GM12878 (cell line): ENCODE measurements around the gene SH3BGRL2. TPM values are rescaled to one million over a fixed set of nuclear protein-coding genes. Genes with fewer than 3 reads are reported as not detected.

Experiments
- ATAC-seq: fragments of 200-7000 bp; cut with Tn5 transposase; 3 replicates; pipeline ENCODE4 v1.9.1; 2020; ENCODE audit warnings: mild to moderate bottlenecking, moderate library complexity
- BruUV-seq: library from RNA; stranded (reverse); fragments of 400-500 nt; replicated peaks from 2 replicates; lab custom pipeline; 2021; lab: Mats Ljungman, UMichigan
- CTCF ChIA-PET: fragments of 300-600 bp; sonication (Branson Sonifier 250); formaldehyde crosslinking; extraction: SDS; loops from one replicate; lab custom pipeline; 2021; ENCODE audit warnings: inconsistent platforms; lab: Yijun Ruan, JAX
- POLR2A ChIA-PET: fragments of 350-600 bp; formaldehyde crosslinking; extraction: SDS; loops from one replicate; lab custom pipeline; 2021; ENCODE audit warnings: inconsistent platforms; lab: Charles Lee
- RAD21 ChIA-PET: fragments of 300-600 bp; sonication (Branson Sonifier 250); formaldehyde crosslinking; loops from one replicate; lab custom pipeline; 2023; ENCODE audit warnings: antibody characterized with exemption; ENCODE audit not compliant: unreplicated experiment; lab: Charles Lee
- SMC1A ChIA-PET: fragments of 300-600 bp; sonication (Branson Sonifier 250); formaldehyde crosslinking; loops from one replicate; lab custom pipeline; 2023; ENCODE audit not compliant: unreplicated experiment, uncharacterized antibody; lab: Charles Lee
- DNase-seq: peaks from one replicate; pipeline ENCODE4 v3.0.0-alpha.2; 2011; ENCODE audit warnings: low read depth, low spot score
- FAIRE-seq: peaks from 3 replicates; lab custom pipeline; 2011; peaks lifted over from hg19 to GRCh38; lab: Jason Lieb, UNC
- H2AFZ ChIP-seq: 2 replicates; pipeline ENCODE4 v1.6.0; 2011; ENCODE audit warnings: low read depth, low read length, control low read depth; ENCODE audit not compliant: control insufficient read depth
- H3K27ac ChIP-seq: 2 replicates; pipeline ENCODE4 v1.5.1; 2011; ENCODE audit warnings: control low read depth; ENCODE audit not compliant: control insufficient read depth, insufficient read depth
- H3K27me3 ChIP-seq, 2 experiments: replicated peaks in 1 of 2; 2 replicates each; pipeline versions ENCODE4 v1.6.0 to v1.6.1; 2011; ENCODE audit warnings: low read length in 1 of 2; ENCODE audit not compliant: control insufficient read depth in 2 of 2, insufficient read depth in 2 of 2
- H3K36me3 ChIP-seq, 2 experiments: 2 replicates each; pipeline ENCODE4 v1.5.1; 2011; ENCODE audit warnings: low read length in 1 of 2; ENCODE audit not compliant: control insufficient read depth in 2 of 2, insufficient read depth in 2 of 2
- H3K4me1 ChIP-seq: 2 replicates; pipeline ENCODE4 v1.6.1; 2011; ENCODE audit warnings: mild to moderate bottlenecking, low read length, moderate library complexity, mixed read lengths; ENCODE audit not compliant: control insufficient read depth, insufficient read depth
- H3K4me2 ChIP-seq: 2 replicates; pipeline ENCODE4 v1.6.0; 2011; ENCODE audit warnings: control low read depth; ENCODE audit not compliant: control insufficient read depth, insufficient read depth
- H3K4me3 ChIP-seq: fragments of 200-600 bp; sonication (generic); 2 replicates; pipeline ENCODE4 v1.5.1; 2016
- H3K79me2 ChIP-seq: 2 replicates; pipeline ENCODE4 v1.6.0; 2011; ENCODE audit warnings: low read length; ENCODE audit not compliant: control insufficient read depth, insufficient read depth
- H3K9ac ChIP-seq: 2 replicates; pipeline ENCODE4 v1.8.0; 2011; ENCODE audit warnings: low read length, control low read depth, mixed read lengths; ENCODE audit not compliant: control insufficient read depth, insufficient read depth
- H3K9me3 ChIP-seq: replicated peaks from 3 replicates; pipeline ENCODE4 v1.5.1; 2011; ENCODE audit warnings: mild to moderate bottlenecking, low read length; ENCODE audit not compliant: control insufficient read depth, insufficient read depth
- H4K20me1 ChIP-seq: 2 replicates; pipeline ENCODE4 v1.6.0; 2011; ENCODE audit not compliant: control insufficient read depth, insufficient read depth
- ASH2L ChIP-seq: fragments of 300-600, 200-600 bp; sonication (generic); IDR thresholded peaks from 2 replicates; pipeline ENCODE4 v1.6.1; 2017; ENCODE audit warnings: low read depth, mild to moderate bottlenecking, borderline replicate concordance
- BRCA1 ChIP-seq: IDR thresholded peaks from 2 replicates; pipeline ENCODE4 v1.6.1; 2011; ENCODE audit warnings: low read depth, low read length, improper control_type of control experiment
- CHD1 ChIP-seq: IDR thresholded peaks from 2 replicates; pipeline ENCODE4 v1.6.1; 2012; ENCODE audit warnings: low read depth, low read length, improper control_type of control experiment
- CHD4 ChIP-seq: fragments of 200-600 bp; sonication (generic); IDR thresholded peaks from 2 replicates; pipeline ENCODE4 v1.6.1; 2016; ENCODE audit warnings: mild to moderate bottlenecking
- EP300 ChIP-seq, 2 experiments: fragments of 150-350 bp in 1 of 2; IDR thresholded peaks; 2 replicates each; pipeline ENCODE4 v1.6.1; 2011 to 2012; ENCODE audit warnings: low read depth in 2 of 2, low read length in 2 of 2, borderline replicate concordance in 1 of 2, improper control_type of control experiment in 1 of 2, inconsistent platforms in 1 of 2; ENCODE audit not compliant: control insufficient read depth in 1 of 2
- ESRRA ChIP-seq: IDR thresholded peaks from 2 replicates; pipeline ENCODE4 v1.6.1; 2012; ENCODE audit warnings: mild to moderate bottlenecking, low read length, improper control_type of control experiment
- FOXK2 ChIP-seq: fragments of 450-650 bp; IDR thresholded peaks from 2 replicates; pipeline ENCODE4 v1.6.1; 2017; ENCODE audit warnings: mild to moderate bottlenecking, moderate library complexity
- MEF2B ChIP-seq: fragments of 450-650 bp; IDR thresholded peaks from 2 replicates; pipeline ENCODE4 v1.6.1; 2018; ENCODE audit warnings: mild to moderate bottlenecking, moderate library complexity; ENCODE audit not compliant: partially characterized antibody, poor library complexity, severe bottlenecking
- NR2F1 ChIP-seq: fragments of 450-650 bp; conservative IDR thresholded peaks from 2 replicates; pipeline ENCODE4 v1.6.1; 2017; ENCODE audit warnings: mild to moderate bottlenecking
- SMC3 ChIP-seq: IDR thresholded peaks from 2 replicates; pipeline ENCODE4 v1.6.1; 2011; ENCODE audit warnings: low read length, improper control_type of control experiment, borderline replicate concordance
- WGBS: methylation state at CpG from one replicate; pipeline ENCODE4 v1.1.6; 2016; ENCODE audit warnings: low lambda C conversion rate; ENCODE audit not compliant: insufficient replicate concordance, insufficient coverage; ENCODE audit errors: missing lambda C conversion rate; 5-methylcytosine and 5-hydroxymethylcytosine counted together
- in situ Hi-C: fragments of 300-500 bp; cut with MboI; formaldehyde crosslinking; loops from 9 replicates; pipeline ENCODE4 v1.14.3; 2018; ENCODE audit warnings: mixed read lengths
- intact Hi-C: fragments of 100-400 bp; cut with micrococcal nuclease; formaldehyde crosslinking; loops from one replicate; pipeline ENCODE4 v1.14.2; 2022; ENCODE audit not compliant: unreplicated experiment
- polyA plus RNA-seq, 11 experiments: library from polyadenylated mRNA; depleted of rRNA in 4 of 11; unstranded in 6 of 11; stranded (reverse) in 5 of 11; fragments of >200 nt; fragmentation: Nextera tagmentation in 4 of 11; fragmentation: Illumina TruSeq in 1 of 11; extraction: Ambion mirVana in 4 of 11; extraction: Trizol in 1 of 11; gene quantifications; 1 replicate in 1 of 11; 2 replicates in 10 of 11; pipeline versions ENCODE4 v1.2.1 to v1.2.3, GENCODE V29; 2011 to 2016; ENCODE audit warnings: inconsistent platforms in 2 of 11, missing spikeins in 2 of 11, low read depth in 1 of 11
- total RNA-seq, 4 experiments: library from RNA; depleted of rRNA in 3 of 4; stranded (reverse); fragments of >200 nt in 3 of 4; fragmentation: Illumina TruSeq in 1 of 4; extraction: Trizol in 1 of 4; gene quantifications; 2 replicates each; pipeline versions ENCODE4 v1.2.1 to v1.2.3, GENCODE V29; 2013 to 2021
- TF ChIP-seq, protein P1 (sequence below): fragments of 150-350 bp; IDR thresholded peaks from 2 replicates; pipeline ENCODE4 v1.6.1; 2014; ENCODE audit warnings: mild to moderate bottlenecking, low read depth, low read length
- TF ChIP-seq, protein P2 (sequence below): fragments of 450-650 bp; formaldehyde crosslinking; IDR thresholded peaks from 2 replicates; pipeline ENCODE4 v1.4.0; 2022; ENCODE audit warnings: mild to moderate bottlenecking, moderate library complexity
- TF ChIP-seq, protein P3 (sequence below): fragments of 450-650 bp; formaldehyde crosslinking; IDR thresholded peaks from 2 replicates; pipeline ENCODE4 v1.4.0; 2020; ENCODE audit warnings: mild to moderate bottlenecking, moderate library complexity
- TF ChIP-seq, protein P4 (sequence below): fragments of 450-650 bp; IDR thresholded peaks from 2 replicates; pipeline ENCODE4 v1.6.1; 2016; ENCODE audit warnings: mild to moderate bottlenecking

The SH3BGRL2 gene
- total and polyA plus RNA-seq, 10 of the 15 experiments (the other 5 are each of a cell fraction or from before 2014, with no cell fraction given), result 0.03 to 0.37 (median 0.21) TPM

DNA sequence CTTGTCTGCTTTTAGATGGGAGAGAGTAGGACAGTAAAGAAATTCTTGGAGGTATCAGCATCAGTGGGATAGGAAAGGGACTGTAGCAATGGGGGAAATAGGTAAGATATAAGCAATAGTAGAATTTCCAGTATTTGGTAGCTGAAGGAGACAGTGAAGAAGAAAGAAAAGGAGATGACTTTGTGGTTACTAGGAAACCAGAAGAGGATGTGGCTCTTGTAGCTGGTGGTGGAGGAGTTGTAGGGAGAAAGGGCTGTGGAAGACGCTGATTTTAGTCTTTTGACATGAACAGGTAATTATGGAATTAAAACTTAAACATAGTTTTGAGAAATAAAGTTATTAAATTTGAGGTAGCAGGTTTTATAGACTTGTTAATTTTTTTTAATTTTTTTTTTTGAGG is 26.1 kb downstream of the SH3BGRL2 start:
- H2AFZ ChIP-seq, result no peak overlapping the region
- no peak overlapping the region for H3K4me2 ChIP-seq
- WGBS, result 33% methylated on average over 1 of the region's 1 CpG
- CTCF ChIA-PET, result no interaction called here
- no peak for ATAC-seq
- no peak overlapping the region for H3K9ac ChIP-seq
- no peaks in the 10 kb centered on the region for H3K79me2 ChIP-seq
- no peaks in the 10 kb centered on the region for H3K27me3 ChIP-seq
- no peak for FAIRE-seq
- H4K20me1 ChIP-seq, result no peaks in the 10 kb centered on the region
- no peaks in the 10 kb centered on the region for H3K36me3 ChIP-seq
- POLR2A ChIA-PET, result no interaction called here
- H3K4me3 ChIP-seq, result no peak overlapping the region
- intact Hi-C loops, result no loop called here
- SMC1A ChIA-PET, result no interaction called here
- no peaks in the 10 kb centered on the region for H3K9me3 ChIP-seq
- BruUV-seq, result no TSS peak
- no peak overlapping the region for H3K27ac ChIP-seq
- RAD21 ChIA-PET, result no interaction called here
- in situ Hi-C loops, result no loop called here
- H3K4me1 ChIP-seq, result no peaks in the 10 kb centered on the region
- no peak for DNase-seq
- TF ChIP-seq NR2F1 (no peak), ASH2L (no peak), SMC3 (no peak), ESRRA (no peak), CHD4 (no peak), MEF2B (no peak), FOXK2 (no peak), EP300 (IDR thresholded peaks at IDR 0.05; ENCODE audit: borderline replicate concordance in 1 of 2, control insufficient read depth in 1 of 2, low read depth in 2 of 2, low read length in 2 of 2) (no peak), BRCA1 (no peak), CHD1 (no peak)
- TF ChIP-seq, protein P1, sequence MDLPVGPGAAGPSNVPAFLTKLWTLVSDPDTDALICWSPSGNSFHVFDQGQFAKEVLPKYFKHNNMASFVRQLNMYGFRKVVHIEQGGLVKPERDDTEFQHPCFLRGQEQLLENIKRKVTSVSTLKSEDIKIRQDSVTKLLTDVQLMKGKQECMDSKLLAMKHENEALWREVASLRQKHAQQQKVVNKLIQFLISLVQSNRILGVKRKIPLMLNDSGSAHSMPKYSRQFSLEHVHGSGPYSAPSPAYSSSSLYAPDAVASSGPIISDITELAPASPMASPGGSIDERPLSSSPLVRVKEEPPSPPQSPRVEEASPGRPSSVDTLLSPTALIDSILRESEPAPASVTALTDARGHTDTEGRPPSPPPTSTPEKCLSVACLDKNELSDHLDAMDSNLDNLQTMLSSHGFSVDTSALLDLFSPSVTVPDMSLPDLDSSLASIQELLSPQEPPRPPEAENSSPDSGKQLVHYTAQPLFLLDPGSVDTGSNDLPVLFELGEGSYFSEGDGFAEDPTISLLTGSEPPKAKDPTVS, result no peak
- TF ChIP-seq, protein P2, sequence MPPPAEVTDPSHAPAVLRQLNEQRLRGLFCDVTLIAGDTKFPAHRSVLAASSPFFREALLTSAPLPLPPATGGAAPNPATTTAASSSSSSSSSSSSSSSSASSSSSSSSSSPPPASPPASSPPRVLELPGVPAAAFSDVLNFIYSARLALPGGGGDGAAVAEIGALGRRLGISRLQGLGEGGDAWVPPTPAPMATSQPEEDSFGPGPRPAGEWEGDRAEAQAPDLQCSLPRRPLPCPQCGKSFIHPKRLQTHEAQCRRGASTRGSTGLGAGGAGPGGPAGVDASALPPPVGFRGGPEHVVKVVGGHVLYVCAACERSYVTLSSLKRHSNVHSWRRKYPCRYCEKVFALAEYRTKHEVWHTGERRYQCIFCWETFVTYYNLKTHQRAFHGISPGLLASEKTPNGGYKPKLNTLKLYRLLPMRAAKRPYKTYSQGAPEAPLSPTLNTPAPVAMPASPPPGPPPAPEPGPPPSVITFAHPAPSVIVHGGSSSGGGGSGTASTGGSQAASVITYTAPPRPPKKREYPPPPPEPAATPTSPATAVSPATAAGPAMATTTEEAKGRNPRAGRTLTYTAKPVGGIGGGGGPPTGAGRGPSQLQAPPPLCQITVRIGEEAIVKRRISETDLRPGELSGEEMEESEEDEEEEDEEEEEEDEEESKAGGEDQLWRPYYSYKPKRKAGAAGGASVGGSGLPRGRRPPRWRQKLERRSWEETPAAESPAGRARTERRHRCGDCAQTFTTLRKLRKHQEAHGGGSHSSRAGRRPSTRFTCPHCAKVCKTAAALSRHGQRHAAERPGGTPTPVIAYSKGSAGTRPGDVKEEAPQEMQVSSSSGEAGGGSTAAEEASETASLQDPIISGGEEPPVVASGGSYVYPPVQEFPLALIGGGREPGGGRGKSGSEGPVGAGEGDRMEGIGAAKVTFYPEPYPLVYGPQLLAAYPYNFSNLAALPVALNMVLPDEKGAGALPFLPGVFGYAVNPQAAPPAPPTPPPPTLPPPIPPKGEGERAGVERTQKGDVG, result no peak
- TF ChIP-seq, protein P3, sequence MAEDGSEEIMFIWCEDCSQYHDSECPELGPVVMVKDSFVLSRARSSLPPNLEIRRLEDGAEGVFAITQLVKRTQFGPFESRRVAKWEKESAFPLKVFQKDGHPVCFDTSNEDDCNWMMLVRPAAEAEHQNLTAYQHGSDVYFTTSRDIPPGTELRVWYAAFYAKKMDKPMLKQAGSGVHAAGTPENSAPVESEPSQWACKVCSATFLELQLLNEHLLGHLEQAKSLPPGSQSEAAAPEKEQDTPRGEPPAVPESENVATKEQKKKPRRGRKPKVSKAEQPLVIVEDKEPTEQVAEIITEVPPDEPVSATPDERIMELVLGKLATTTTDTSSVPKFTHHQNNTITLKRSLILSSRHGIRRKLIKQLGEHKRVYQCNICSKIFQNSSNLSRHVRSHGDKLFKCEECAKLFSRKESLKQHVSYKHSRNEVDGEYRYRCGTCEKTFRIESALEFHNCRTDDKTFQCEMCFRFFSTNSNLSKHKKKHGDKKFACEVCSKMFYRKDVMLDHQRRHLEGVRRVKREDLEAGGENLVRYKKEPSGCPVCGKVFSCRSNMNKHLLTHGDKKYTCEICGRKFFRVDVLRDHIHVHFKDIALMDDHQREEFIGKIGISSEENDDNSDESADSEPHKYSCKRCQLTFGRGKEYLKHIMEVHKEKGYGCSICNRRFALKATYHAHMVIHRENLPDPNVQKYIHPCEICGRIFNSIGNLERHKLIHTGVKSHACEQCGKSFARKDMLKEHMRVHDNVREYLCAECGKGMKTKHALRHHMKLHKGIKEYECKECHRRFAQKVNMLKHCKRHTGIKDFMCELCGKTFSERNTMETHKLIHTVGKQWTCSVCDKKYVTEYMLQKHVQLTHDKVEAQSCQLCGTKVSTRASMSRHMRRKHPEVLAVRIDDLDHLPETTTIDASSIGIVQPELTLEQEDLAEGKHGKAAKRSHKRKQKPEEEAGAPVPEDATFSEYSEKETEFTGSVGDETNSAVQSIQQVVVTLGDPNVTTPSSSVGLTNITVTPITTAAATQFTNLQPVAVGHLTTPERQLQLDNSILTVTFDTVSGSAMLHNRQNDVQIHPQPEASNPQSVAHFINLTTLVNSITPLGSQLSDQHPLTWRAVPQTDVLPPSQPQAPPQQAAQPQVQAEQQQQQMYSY (CRISPR knock-in tag), result no peak
- TF ChIP-seq, protein P4, sequence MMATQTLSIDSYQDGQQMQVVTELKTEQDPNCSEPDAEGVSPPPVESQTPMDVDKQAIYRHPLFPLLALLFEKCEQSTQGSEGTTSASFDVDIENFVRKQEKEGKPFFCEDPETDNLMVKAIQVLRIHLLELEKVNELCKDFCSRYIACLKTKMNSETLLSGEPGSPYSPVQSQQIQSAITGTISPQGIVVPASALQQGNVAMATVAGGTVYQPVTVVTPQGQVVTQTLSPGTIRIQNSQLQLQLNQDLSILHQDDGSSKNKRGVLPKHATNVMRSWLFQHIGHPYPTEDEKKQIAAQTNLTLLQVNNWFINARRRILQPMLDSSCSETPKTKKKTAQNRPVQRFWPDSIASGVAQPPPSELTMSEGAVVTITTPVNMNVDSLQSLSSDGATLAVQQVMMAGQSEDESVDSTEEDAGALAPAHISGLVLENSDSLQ, result no peak
